Mesendoderm (in vitro differentiated cells): Measurements from ENCODE around the gene KIF21B.
"Not testable (repeated sequence)": the region's sequence is repeated elsewhere in the genome, so short reads cannot be mapped to it uniquely, and the experiment has no call there.

Source experiments
- DNase-seq: peaks from one replicate; pipeline ENCODE4 v3.0.0; 2013
- H2AK5ac ChIP-seq: 2 replicates; pipeline ENCODE4 v1.6.1; 2013; ENCODE audit warnings: low read length, inconsistent platforms
- H2BK120ac ChIP-seq: 2 replicates; pipeline ENCODE4 v1.6.1; 2013; ENCODE audit warnings: low read depth, mild to moderate bottlenecking, low read length, moderate library complexity, mixed read lengths
- H2BK15ac ChIP-seq: replicated peaks from 2 replicates; pipeline ENCODE4 v1.6.1; 2013; ENCODE audit warnings: low read depth, mild to moderate bottlenecking, moderate library complexity
- H2BK5ac ChIP-seq: 2 replicates; pipeline ENCODE4 v1.6.1; 2013; ENCODE audit warnings: low read length, inconsistent platforms
- H3K18ac ChIP-seq: 2 replicates; pipeline ENCODE4 v1.6.1; 2013; ENCODE audit warnings: mild to moderate bottlenecking, low read length, mixed read lengths
- H3K23ac ChIP-seq: one replicate; pipeline ENCODE4 v1.6.1; 2013; ENCODE audit warnings: low read length
- H3K27ac ChIP-seq: 2 replicates; pipeline ENCODE4 v1.5.1; 2013; ENCODE audit warnings: low read depth, mild to moderate bottlenecking, inconsistent platforms, low read length, moderate library complexity
- H3K27me3 ChIP-seq: 2 replicates; pipeline ENCODE4 v1.6.1; 2013; ENCODE audit warnings: low read length, control low read depth, mild to moderate bottlenecking, inconsistent platforms; ENCODE audit not compliant: insufficient read depth, poor library complexity
- H3K36me3 ChIP-seq: 2 replicates; pipeline ENCODE4 v1.6.1; 2013; ENCODE audit warnings: low read length, inconsistent platforms; ENCODE audit not compliant: control insufficient read depth, insufficient read depth
- H3K4ac ChIP-seq: one replicate; pipeline ENCODE4 v1.6.1; 2013; ENCODE audit warnings: low read depth, mild to moderate bottlenecking, low read length, moderate library complexity
- H3K4me1 ChIP-seq: 2 replicates; pipeline ENCODE4 v1.6.1; 2013; ENCODE audit warnings: low read depth, low read length, inconsistent platforms; ENCODE audit not compliant: control insufficient read depth
- H3K4me2 ChIP-seq: 2 replicates; pipeline ENCODE4 v1.6.1; 2013; ENCODE audit warnings: low read length
- H3K4me3 ChIP-seq: 2 replicates; pipeline ENCODE4 v1.5.1; 2013; ENCODE audit warnings: mild to moderate bottlenecking, low read length
- H3K56ac ChIP-seq: one replicate; pipeline ENCODE4 v1.6.1; 2013; ENCODE audit warnings: low read length
- H3K79me1 ChIP-seq: 2 replicates; pipeline ENCODE4 v1.6.1; 2013; ENCODE audit warnings: low read length, inconsistent platforms
- H3K79me2 ChIP-seq: 2 replicates; pipeline ENCODE4 v1.6.1; 2013; ENCODE audit warnings: mild to moderate bottlenecking, low read length; ENCODE audit not compliant: control insufficient read depth, insufficient read depth
- H3K9ac ChIP-seq: 2 replicates; pipeline ENCODE4 v1.6.1; 2013; ENCODE audit warnings: low read length, inconsistent platforms
- H4K5ac ChIP-seq: one replicate; pipeline ENCODE4 v1.6.1; 2013; ENCODE audit warnings: low read length
- H4K8ac ChIP-seq: one replicate; pipeline ENCODE4 v1.6.1; 2013; ENCODE audit warnings: low read depth, mild to moderate bottlenecking, control low read depth, low read length, moderate library complexity
- WGBS: extraction: QIAGEN DNeasy Blood & Tissue Kit; methylation state at CpG from one replicate; pipeline ENCODE4 v1.1.7; 2013; ENCODE audit warnings: low lambda C conversion rate, missing lambda C conversion rate; ENCODE audit not compliant: insufficient coverage; ENCODE audit errors: extremely low coverage; 5-methylcytosine and 5-hydroxymethylcytosine counted together

The KIF21B gene

DNA sequence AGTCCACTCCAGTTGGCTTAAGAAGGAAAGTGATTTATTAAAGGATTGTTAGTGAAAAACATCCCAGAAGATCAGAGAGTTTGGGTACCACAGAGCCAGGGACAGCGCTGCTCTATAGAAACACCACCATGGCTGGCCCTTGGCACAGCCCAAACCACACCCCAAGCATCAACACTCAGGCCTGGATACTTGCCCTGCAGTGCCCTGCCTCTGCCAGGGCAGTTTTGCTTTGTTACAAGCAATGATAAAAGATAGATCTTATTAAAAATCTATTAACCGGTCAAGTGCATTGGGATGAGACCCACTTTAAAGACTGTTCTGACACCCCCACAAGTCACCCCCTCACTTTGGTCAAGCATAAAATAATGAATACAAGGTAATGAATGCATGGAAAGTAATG is 56.6 kb downstream of the KIF21B start:
- no CpG with 5 or more reads among the region's 2 CpGs for WGBS

GRCh38 chr1:200965111-200965805 is 58.3 kb downstream of the KIF21B start:
- H3K18ac ChIP-seq, result no peak overlapping the region
- H2AK5ac ChIP-seq, result no peak overlapping the region
- no peak overlapping the region for H3K4me3 ChIP-seq
- no peaks in the 10 kb centered on the region for H3K36me3 ChIP-seq
- H2BK120ac ChIP-seq, result no peak overlapping the region
- no peak for DNase-seq
- no peak overlapping the region for H3K9ac ChIP-seq
- no peak overlapping the region for H3K4ac ChIP-seq
- no peak overlapping the region for H3K56ac ChIP-seq
- H3K27ac ChIP-seq, result no peak overlapping the region
- H3K4me1 ChIP-seq, result no peaks in the 10 kb centered on the region
- no peak overlapping the region for H3K23ac ChIP-seq
- no peaks in the 10 kb centered on the region for H3K79me2 ChIP-seq
- H3K4me2 ChIP-seq, result no peak overlapping the region
- no peak overlapping the region for H4K5ac ChIP-seq
- no peak overlapping the region for H2BK5ac ChIP-seq
- no peaks in the 10 kb centered on the region for H3K27me3 ChIP-seq
- no peaks in the 10 kb centered on the region for H3K79me1 ChIP-seq
- no peak overlapping the region for H2BK15ac ChIP-seq
- WGBS, result no CpG with 5 or more reads among the region's 6 CpGs
- no peak overlapping the region for H4K8ac ChIP-seq

More for the DNA sequence above, 56.6 kb downstream of the KIF21B start:
- Histone ChIP-seq H4K5ac (no peak overlapping the region), H3K4me2 (no peak overlapping the region), H3K9ac (no peak overlapping the region), H3K4ac (no peak overlapping the region), H3K36me3 (no peaks in the 10 kb centered on the region), H2BK15ac (no peak overlapping the region), H3K4me3 (no peak overlapping the region), H3K27me3 (no peaks in the 10 kb centered on the region), H3K18ac (no peak overlapping the region), H3K56ac (no peak overlapping the region), H2BK5ac (no peak overlapping the region), H3K27ac (no peak overlapping the region), H3K79me1 (no peaks in the 10 kb centered on the region), H3K79me2 (no peaks in the 10 kb centered on the region), H2AK5ac (no peak overlapping the region), H4K8ac (no peak overlapping the region), H2BK120ac (no peak overlapping the region), H3K23ac (no peak overlapping the region), H3K4me1 (no peaks in the 10 kb centered on the region)
- DNase-seq, result no peak

DNA sequence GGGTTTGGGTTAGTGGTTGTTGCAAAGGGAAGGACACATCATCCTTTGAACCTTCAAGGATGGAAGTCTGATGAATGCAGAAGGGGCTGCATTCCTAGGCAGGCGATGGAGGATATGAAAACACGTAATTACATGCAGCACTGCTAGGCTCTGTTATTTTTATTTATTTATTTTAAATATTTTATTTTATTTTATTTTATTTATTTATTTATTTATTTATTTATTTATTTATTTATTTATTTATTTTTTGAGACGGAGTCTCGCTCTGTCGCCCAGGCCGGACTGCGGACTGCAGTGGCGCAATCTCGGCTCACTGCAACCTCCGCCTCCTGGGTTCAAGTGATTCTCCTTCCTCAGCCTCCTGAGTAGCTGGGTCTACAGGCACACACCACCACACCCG is 59.6 kb downstream of the KIF21B start:
- not testable (repeated sequence) for H3K9ac ChIP-seq, H3K56ac ChIP-seq, H3K23ac ChIP-seq, H3K4ac ChIP-seq, H3K27ac ChIP-seq, H3K79me2 ChIP-seq, H3K27me3 ChIP-seq, H4K8ac ChIP-seq, DNase-seq, H3K79me1 ChIP-seq, H2BK120ac ChIP-seq, H3K36me3 ChIP-seq, H3K4me3 ChIP-seq, H2AK5ac ChIP-seq, H2BK15ac ChIP-seq, H4K5ac ChIP-seq, H3K4me1 ChIP-seq, H3K4me2 ChIP-seq, H2BK5ac ChIP-seq, H3K18ac ChIP-seq
- no CpG with 5 or more reads among the region's 11 CpGs for WGBS

- Histone ChIP-seq H3K18ac (no peak overlapping the region), H3K9ac (no peak overlapping the region), H2BK5ac (no peak overlapping the region), H3K23ac (no peak overlapping the region), H3K4me1 (no peaks in the 10 kb centered on the region), H2BK15ac (no peak overlapping the region), H3K56ac (no peak overlapping the region), H3K27ac (no peak overlapping the region), H3K4me2 (no peak overlapping the region), H2AK5ac (no peak overlapping the region), H4K5ac (no peak overlapping the region), H3K27me3 (no peaks in the 10 kb centered on the region), H2BK120ac (no peak overlapping the region), H4K8ac (no peak overlapping the region), H3K79me1 (no peaks in the 10 kb centered on the region), H3K79me2 (no peaks in the 10 kb centered on the region), H3K4ac (no peak overlapping the region), H3K36me3 (no peaks in the 10 kb centered on the region), H3K4me3 (no peak overlapping the region)
- WGBS, result no CpG with 5 or more reads among the region's 2 CpGs
- DNase-seq, result no peak
Observed at GRCh38 chr1:200963076-200963475, 60.4 kb downstream of the KIF21B start.

DNA sequence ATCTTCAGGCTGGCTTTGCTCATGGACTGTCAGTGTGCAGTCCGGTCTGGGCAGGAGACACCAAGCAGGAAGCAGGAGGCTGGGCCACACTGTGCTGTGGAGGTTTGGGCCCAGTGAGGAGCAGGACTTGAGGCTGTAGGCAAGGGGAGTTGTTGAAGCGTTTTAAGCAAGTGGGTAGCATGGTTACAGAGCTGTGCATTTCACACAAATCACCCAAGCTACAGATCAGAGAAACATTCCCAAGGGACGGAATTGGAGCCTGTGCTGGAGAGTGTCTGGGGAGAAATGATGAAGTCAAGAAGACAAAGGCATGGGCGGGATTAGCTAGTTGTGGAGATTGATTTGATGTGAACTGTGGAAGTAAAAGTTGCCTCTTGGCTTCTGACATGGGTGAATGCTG is 60.9 kb downstream of the KIF21B start:
- H3K79me1 ChIP-seq, result no peaks in the 10 kb centered on the region
- no peaks in the 10 kb centered on the region for H3K27me3 ChIP-seq
- no peak overlapping the region for H4K8ac ChIP-seq
- H3K4ac ChIP-seq, result no peak overlapping the region
- no peaks in the 10 kb centered on the region for H3K4me1 ChIP-seq
- no peak overlapping the region for H2BK15ac ChIP-seq
- no peak overlapping the region for H3K27ac ChIP-seq
- no peak overlapping the region for H3K23ac ChIP-seq
- no peak overlapping the region for H2BK5ac ChIP-seq
- H2AK5ac ChIP-seq, result no peak overlapping the region
- H3K9ac ChIP-seq, result no peak overlapping the region
- H3K56ac ChIP-seq, result no peak overlapping the region
- no peak overlapping the region for H3K4me3 ChIP-seq
- DNase-seq, result no peak
- no peaks in the 10 kb centered on the region for H3K79me2 ChIP-seq
- no peak overlapping the region for H2BK120ac ChIP-seq
- no peak overlapping the region for H3K4me2 ChIP-seq
- no peak overlapping the region for H4K5ac ChIP-seq
- H3K36me3 ChIP-seq, result no peaks in the 10 kb centered on the region
- no CpG with 5 or more reads among the region's 4 CpGs for WGBS
- H3K18ac ChIP-seq, result no peak overlapping the region

DNA sequence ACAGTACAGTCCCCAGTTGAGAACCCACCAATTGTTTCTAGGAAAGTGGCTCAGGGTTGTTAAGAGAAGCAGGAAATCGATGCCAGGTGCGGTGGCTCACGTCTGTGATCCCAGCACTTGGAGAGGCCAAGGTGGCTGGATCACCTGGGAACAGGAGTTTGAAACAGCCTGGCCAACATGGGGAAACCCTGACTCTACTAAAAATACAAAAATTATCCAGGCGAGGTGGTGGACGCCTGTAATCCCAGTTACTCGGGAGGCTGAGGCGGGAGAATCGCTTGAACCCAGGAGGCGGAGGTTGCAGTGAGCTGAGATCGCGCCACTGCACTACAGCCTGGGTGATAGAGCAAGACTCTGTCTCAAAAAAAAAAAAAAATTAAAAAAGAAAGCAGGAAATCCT is 61.4 kb downstream of the KIF21B start:
- H3K4me2 ChIP-seq, H3K56ac ChIP-seq, H3K23ac ChIP-seq, H4K5ac ChIP-seq, H3K27ac ChIP-seq, H3K4me1 ChIP-seq, H2BK120ac ChIP-seq, H2AK5ac ChIP-seq, H3K79me1 ChIP-seq, DNase-seq, H2BK5ac ChIP-seq, H3K9ac ChIP-seq, H3K4me3 ChIP-seq, H4K8ac ChIP-seq, H3K79me2 ChIP-seq, H3K36me3 ChIP-seq, H3K27me3 ChIP-seq, H3K18ac ChIP-seq, H3K4ac ChIP-seq, H2BK15ac ChIP-seq: not testable (repeated sequence)
- WGBS, result no CpG with 5 or more reads among the region's 11 CpGs
